Cardiac fibroblast (primary cell): ENCODE results near the gene ACAT1.
A peak's percentile ranks its signal among the peaks of the same experiment; 100 is the strongest.
"Not testable (repeated sequence)": the region's sequence is repeated elsewhere in the genome, so short reads cannot be mapped to it uniquely, and the experiment has no call there.

Experiments used
- DNase-seq, 2 donors: peaks; one replicate each; pipeline versions ENCODE4 v3.0.0 to v3.0.0-alpha.2; 2010; ENCODE audit warnings: low read depth in 2 of 2
- H3K4me3 ChIP-seq, 2 donors: replicated peaks in 1 of 2; 1 replicate in 1 of 2; 2 replicates in 1 of 2; pipeline ENCODE4 v1.5.1; 2011; ENCODE audit warnings: low read depth in 2 of 2, low read length in 2 of 2, mild to moderate bottlenecking in 2 of 2, moderate library complexity in 1 of 2
- TF ChIP-seq, protein P1 (sequence below): IDR thresholded peaks from one replicate; pipeline ENCODE4 v1.5.1; 2011; ENCODE audit warnings: low read depth, mild to moderate bottlenecking, low read length, inconsistent platforms

Gene ACAT1

DNA sequence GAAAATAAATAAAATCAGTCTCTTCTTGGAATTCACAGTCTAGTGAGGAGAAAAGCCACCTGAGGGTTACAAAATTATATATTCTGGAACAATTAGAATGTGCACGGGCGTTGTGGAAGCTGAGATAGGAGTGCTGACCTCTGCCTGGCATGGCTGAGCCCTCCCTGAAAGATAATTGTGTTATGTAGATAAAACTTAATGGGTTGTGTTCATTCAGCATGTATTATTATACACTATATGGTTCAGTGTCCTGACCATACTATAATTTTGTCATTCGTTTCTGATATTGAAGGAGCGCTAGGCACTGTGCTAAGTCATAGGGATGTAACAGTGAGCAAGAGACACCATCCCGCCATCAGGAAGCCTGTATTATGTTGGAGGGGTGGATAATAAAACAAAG lies 3.7 kb downstream of the ACAT1 start:
- TF ChIP-seq, protein P1, sequence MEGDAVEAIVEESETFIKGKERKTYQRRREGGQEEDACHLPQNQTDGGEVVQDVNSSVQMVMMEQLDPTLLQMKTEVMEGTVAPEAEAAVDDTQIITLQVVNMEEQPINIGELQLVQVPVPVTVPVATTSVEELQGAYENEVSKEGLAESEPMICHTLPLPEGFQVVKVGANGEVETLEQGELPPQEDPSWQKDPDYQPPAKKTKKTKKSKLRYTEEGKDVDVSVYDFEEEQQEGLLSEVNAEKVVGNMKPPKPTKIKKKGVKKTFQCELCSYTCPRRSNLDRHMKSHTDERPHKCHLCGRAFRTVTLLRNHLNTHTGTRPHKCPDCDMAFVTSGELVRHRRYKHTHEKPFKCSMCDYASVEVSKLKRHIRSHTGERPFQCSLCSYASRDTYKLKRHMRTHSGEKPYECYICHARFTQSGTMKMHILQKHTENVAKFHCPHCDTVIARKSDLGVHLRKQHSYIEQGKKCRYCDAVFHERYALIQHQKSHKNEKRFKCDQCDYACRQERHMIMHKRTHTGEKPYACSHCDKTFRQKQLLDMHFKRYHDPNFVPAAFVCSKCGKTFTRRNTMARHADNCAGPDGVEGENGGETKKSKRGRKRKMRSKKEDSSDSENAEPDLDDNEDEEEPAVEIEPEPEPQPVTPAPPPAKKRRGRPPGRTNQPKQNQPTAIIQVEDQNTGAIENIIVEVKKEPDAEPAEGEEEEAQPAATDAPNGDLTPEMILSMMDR = no peak
- no peak overlapping the region for H3K4me3 ChIP-seq
- no peak for DNase-seq

DNA sequence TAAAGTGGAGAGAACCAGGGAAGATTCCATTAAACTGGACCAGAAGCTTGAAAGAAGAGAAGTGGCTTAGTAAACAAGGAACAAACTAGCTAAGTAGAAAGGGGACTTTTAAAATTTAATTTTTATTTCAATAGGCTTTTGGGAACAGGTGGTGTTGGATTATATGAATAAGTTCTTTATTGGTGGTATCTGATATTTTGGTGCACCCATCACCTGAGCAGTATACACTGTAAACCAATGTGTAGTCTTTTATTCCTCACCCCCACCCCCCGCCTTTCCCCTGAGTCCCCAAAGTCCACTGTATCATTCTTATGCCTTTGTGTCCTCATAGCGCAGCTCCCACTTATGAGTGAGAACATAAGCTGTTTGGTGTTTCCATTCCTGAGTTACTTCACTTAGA lies 7.4 kb downstream of the ACAT1 start:
- DNase-seq = no peak
- TF ChIP-seq, protein P1 = no peak
- no peak overlapping the region for H3K4me3 ChIP-seq

- TF ChIP-seq, protein P1 = no peak
- H3K4me3 ChIP-seq = no peak overlapping the region
- DNase-seq = peak in 1 of 2 donors; percentile 66
Observed at GRCh38 chr11:108131993-108132392, 10.6 kb downstream of the ACAT1 start.

DNA sequence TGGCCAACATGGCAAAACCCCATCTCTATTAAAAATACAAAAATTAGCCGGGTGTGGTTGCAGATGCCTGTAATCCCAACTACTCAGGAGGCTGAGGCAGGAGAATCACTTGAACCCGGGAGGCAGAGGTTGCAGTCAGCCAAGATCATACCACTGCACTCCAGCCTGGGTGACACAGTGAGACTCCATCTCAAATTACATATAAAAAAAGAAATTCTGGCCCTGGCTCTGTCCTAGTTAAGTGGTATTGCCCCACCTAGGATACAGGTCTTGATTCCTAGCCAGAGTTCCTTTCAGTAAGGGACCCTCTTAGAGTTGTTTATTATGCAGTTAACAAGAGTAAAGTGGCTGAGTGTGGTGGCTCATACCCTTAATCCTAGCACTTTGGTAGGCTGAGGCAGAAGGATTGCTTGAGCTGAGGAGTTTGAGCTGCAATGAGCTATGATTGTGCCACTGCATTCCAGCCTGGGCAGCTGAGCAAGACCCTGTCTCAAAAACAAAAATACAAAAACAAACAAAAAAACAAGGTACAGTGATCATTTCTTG lies 11.7 kb downstream of the ACAT1 start:
- DNase-seq, H3K4me3 ChIP-seq: not testable (repeated sequence)

DNA sequence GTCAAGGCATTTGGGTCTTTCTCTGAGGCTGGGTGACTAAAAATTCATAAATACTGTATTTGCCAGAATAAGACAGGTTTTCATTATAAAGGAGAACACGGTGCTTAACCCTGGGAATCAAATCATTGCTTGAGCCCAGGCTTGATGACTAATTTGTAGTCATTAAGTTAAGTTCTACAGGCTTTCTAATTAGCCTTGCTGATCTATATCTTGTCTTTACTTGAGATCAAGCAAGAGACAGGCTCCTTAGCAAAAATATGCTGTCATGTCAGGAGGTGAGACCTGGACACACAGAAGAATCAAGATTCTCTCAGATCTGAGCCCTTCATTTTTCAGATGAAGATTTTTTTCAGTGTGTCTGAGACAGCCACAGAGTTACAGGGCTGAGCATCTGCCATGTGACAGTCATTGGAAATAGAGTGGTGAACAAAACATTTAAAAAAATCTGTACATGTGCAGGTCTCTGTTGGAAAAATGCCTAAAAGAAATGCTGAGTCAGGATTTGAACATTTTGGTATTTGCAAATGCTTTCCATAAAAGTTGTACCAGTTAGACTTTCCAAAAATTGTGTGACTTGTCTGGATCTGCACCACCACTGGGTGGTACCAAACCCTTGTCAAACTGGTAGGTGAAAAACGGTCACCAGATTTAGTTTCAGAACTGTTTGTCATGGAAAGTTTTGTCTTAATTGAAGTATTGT lies 14.6 kb downstream of the ACAT1 start:
- peak; percentile 32 to 51 for DNase-seq
- no peak overlapping the region for H3K4me3 ChIP-seq
- TF ChIP-seq, protein P1 = peak; percentile 18

DNA sequence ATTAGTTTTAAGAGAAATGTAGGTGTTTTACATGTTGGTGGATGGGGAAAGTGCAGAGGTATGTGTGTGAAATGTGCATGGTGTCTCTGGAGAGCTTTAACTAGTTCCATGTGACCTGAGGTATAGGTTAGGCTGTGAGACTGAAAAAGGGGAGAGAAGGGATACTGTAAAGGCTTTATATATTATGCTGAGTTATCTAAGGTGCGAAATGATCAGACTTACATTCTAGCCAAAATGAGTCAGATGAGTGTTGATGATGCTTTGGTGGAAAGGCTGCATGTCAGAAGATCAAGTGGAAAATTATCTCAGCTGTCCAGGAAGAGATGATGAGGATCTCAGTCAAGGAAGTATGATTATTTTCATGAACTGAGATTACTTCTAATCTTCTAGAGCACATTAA lies 15.8 kb downstream of the ACAT1 start:
- no peak overlapping the region for H3K4me3 ChIP-seq
- TF ChIP-seq, protein P1 = no peak
- DNase-seq = no peak

- TF ChIP-seq, protein P1 = no peak
- no peak for DNase-seq
- H3K4me3 ChIP-seq = no peak overlapping the region
Observed at GRCh38 chr11:108142304-108142703, 20.9 kb downstream of the ACAT1 start.
